ENCODE data around the gene CCDC188.

Gene CCDC188

DNA sequence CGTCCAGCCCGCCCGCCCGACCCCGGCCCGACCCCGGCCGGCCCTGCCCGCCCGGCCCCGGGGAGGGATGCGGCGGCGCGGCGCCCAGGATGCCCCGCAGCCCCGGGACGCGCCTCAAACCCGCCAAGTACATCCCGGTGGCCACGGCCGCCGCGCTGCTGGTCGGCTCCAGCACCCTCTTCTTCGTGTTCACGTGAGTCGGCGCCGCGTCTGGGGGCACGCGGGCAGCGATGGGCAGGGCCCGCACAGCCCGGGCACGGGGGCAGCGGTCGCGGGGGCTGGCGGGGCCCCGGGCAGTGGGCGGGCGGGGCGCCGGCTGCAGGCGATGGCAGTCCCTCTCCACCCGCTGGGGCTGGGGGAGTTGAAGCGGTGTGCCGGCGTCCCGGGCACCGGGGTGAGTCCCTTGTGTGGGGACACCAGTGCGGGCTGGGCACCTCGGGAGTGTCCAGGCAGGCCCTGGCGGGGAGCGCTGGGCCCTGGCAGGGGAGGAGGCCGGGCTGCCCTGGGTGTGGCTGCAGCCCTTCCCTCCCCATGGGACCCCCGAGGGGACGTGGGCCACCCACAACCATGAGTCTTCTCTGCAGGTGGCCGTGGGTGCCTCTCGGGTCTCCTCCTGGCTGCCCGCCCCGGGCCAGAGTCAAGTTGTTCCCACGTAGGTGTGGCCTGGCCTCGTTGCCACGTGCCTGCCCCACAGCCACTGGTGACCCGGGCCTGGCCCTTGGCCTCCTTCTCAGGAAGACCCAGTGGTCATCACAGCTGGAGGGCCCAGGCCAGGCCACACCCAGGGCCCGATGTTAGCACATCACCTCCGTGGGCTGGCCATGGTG, 18.8 kb downstream of the CCDC188 start:
- DNase-seq = no peak

DNA sequence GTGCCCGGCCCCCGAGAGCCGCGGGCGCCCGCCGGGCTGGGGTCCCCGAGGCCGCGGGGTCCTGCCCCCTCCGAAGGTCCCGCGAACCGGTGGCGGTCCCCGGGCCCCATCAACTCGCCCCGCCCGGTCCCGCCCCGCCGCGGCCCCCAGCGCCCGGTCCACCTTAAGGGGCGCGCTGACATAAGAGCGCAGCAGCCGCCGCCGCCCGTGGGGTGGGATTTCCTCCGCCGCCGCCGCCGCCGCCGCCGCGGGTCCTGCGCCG, 19.3 kb downstream of the CCDC188 start, which contains the start of gene ZDHHC8:
Gene ZDHHC8 (plus strand): TSS at position 208 of the 262 bp plus-strand sequence. CDS start 144 bp downstream, outside the sequence.
- peak; percentile 67 for DNase-seq

DNA sequence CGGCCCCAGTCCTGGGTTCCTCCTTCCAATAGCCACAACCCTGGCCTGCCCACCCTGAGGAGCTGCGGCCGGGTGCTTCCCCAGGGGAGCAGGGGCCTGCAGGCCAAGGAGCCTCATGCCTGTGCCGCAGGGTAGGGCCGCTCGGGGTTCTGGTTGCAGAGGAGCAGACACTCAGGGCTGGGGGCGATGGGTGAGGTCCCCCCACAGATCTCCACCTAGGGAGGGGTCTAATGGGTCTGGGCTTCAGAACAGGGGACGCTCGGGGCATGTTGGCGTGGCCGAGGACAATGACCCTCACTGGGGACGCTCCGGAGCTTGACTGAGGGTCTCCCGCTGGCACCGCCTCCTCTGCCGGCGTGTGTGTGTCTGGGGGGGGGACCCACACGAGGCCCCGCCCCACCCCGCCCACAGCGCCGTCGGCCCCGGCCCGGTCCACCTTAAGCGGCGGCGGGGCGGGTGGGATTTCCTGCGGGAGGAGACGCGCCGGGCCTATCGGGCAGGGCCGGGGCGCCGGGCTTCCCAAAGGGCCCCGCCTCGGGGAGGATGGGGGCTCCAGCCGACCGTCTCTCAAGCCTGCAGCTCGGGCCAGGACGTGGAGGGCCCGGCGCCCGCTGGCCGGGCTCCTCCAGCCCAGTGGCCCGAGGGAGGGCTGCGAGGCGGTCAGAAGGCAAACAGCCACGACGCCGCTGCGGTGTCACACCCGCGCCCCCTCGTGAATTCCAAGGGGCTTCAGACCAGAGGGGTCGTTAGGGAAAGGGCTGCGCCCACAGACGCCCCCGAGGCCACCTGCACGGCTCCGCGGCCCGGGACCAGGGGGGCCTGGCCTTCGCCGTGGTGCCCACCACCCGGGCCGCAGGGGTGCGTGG, 19.9 kb downstream of the CCDC188 start:
- DNase-seq = peak; percentile 91

DNA sequence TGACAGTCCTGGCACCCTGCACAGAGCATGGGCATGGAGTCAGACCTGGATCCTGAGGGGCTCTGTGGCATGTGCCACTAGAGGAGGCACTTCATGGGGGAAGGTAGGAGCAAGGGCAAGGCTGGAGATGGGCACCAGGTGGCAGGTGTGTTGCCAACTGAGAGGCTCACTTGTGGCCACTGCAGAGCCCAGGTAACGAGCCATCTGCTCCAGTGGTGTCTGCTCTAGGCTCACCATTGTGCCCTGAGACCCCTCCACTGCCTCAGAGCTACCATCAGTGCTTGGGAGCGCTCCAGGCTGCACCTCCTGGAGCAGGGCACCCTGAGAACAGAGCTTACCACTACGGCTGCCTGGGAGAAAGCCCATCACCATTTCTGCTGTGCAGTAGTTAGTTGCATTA, 20.5 kb downstream of the CCDC188 start:
- DNase-seq = no peak

DNA sequence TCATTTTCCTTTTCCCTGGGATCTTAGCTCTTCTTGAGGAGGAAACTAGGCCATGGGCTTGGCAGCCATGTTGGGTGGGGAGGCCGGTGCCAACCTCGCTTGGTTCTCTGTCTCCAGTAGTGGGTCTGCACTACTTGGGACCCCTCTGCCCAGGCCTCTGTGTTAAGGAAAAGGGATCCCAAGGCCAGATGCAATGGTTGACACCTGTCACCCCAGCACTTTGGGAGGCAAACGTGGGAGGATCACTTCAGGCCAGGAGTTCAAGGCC, 21.2 kb downstream of the CCDC188 start:
- no peak for DNase-seq

DNA sequence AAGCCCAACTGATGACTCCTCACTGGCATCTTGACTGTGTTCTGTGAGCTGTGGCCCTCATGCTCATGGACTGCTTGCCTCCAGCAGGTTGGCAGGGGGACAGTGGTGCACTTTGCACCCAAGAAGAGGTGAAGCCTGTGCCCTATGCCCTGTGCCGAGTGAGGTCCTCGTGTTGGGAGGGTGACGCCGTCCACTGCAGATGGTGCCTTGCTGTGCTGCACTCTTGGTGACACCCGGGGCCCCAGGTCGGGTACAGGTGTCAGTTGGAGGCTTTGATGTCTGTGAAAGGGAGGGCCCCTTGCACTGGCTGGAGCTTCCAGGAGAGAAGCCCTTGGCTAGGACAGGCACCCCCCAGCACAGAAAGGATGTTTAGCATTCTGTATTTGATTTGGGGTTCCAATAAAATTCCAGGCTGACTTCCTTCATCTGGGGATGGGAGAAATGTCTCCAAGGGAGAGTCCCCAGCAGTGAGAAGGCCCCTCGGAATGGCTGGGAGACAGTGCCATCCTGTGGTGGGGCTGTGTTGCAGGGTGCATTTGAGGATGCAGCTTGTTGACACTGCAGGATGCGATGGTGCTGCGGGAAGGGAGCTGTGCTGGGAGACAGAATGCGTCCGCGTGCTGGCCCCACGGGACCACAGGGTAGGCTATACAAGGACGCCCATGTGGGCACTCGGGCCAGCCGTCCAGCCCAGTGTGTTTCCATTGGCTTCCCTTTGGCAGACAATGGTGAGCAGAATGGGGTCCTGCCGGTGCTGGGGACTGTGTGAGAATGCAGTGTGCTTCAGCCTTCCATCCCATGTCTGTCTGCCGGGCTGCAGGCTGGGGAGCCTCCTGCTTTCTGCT, 21.7 kb downstream of the CCDC188 start:
- no peak for DNase-seq

DNA sequence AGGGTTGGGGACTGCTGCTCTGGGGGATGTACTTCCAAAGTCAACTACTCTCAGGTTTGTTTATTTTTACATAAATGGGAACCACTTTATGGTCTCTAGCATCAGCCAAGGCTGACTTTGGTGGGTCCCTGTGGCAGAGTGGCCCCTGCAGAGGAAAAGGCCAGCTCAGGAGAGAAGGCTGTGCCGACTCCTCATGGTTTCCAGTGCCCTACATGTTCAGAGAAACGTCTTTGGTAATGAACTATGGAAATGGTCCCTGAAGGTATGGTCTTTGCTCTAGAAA, 22.3 kb downstream of the CCDC188 start:
- no peak for DNase-seq

DNA sequence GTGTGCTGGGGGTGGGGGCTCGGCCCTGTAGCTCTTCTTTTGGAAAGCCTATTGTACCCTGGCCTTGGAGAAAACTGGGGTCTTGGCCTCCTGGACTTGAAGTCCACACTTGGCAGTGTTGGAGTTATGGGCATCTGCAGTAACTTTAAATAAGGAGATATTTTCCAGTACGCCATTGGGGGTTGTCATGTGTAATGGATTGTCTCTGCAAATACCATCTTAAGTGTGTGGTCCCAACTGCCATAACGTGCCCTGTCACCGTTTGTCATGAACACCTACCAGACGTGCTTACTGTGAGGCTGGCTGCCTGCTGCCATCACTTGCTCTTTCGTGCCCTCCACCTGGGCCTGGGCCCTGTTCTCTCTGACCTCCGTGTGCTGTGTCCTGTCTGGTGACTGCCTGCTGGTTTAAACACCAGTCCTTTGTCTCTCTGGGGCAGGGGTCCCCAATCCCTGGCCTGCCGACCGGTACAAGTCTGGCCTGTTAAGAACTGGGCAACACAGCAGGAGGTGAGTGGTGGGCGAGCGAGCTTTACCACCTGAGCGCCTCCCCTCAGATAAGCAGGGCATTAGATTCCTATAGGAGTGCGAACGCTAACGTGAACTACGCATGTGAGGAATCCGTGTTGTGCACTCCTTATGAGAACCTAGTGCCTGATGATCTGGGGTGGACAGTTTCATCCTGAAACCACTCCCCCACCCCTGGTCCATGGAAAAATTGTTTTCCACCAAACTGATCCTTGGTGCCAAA, 22.8 kb downstream of the CCDC188 start:
- DNase-seq = no peak

DNA sequence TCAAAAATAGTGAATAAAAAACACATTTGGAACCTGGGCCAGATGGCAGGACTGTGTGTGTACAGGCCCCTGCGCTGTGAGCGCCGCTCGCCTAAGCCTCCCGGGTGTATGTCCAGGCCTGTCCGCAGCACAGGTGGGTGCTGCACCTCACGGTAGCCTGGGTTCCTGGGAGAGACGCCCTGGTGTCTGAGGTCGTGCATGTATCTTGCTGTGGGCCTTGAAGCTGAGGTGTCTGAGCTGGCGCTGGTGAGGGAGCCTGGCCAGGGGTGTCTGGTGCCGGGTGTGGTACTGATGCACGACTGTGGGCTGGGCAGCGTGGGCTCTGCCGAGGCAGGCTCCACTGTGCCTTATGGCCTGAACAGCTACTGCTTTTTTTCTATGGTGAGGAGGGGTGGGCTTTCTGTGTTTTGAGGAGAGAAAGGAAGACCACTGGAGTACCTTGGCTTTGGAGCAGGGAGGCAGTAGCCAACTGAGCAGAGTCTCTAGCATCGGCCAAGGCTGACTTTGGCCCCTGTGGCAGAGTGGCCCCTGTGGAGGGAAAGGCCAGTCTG, 23.5 kb downstream of the CCDC188 start:
- no peak for DNase-seq

DNA sequence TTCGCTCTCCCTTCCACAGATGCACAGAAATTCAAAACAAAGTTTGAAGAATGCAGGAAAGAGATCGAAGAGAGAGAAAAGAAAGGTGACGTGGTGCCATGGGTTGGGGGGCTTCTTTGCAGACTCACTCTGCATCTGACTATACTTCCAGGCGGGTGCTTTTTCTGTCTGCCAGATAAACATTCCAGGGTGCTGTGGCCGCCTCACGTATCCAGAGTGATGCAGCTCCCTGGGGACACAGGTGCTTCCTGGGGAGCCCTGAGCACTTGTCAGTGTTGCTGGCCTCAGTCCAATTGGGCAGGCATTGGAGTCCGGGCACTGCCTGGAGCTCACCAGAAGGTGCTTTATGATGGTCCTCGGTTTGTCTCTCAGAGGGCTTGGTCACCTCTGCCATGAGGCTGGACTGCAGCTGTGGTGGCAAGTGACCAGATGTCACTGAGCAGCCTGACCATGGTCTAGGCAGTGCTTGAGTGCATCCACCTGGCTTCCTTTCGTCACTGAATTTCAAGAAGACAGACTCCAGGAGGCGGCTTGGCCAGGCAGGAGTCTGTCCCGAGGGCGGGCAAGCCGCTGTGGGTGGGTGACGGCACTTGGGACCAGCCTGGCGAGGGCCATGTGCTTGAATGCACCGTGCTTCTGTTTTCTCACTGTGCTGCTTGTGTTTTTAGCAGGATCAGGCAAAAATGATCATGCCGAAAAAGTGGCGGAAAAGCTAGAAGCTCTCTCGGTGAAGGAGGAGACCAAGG, 24.4 kb downstream of the CCDC188 start:
- no peak for DNase-seq

DNA sequence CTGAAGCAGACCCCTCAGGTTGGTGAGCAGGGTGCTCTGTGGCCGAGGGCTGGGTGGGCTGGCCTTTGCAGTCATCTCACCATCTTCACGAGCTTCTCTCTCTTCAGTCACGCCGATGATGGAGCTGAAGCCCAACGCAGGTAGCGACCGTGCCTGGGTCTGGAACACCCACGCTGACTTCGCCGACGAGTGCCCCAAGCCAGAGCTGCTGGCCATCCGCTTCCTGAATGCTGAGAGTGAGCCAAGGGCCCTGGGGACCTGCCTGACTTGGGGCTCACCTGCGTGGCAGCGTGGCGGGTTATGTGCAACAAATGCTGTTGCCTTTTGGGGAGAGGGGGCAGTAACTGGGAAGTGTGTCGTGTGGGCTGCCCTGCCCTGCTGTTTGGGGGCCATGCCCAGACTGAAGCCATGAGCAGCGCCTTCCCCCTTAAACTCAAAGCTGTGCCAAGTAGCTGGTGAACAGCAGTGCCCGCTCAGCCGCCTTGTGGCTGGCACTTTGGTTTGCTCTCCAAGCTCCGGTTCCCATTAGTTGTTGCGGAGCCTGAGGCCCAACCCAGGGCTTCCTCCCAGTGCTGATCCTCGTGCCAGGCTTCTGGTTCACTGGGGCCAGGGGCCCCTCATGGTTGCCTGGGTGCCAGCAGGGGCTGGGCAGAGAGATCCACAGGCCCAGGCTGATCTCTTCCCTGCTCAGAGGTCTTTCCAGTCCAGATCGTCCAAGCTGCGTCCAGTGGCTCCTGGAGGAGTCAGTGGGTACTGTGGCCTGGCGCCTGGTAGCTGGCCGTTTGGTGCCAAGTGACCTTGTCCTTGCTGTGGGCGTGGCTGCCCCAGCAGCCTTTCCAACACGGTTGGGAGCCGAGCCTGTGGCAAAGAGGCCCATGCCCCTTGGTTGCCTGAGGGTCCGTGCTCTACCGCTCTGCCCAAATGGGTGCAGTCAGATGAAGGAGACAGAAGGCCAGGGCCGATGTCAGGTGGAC, 25.4 kb downstream of the CCDC188 start:
- no peak for DNase-seq

DNA sequence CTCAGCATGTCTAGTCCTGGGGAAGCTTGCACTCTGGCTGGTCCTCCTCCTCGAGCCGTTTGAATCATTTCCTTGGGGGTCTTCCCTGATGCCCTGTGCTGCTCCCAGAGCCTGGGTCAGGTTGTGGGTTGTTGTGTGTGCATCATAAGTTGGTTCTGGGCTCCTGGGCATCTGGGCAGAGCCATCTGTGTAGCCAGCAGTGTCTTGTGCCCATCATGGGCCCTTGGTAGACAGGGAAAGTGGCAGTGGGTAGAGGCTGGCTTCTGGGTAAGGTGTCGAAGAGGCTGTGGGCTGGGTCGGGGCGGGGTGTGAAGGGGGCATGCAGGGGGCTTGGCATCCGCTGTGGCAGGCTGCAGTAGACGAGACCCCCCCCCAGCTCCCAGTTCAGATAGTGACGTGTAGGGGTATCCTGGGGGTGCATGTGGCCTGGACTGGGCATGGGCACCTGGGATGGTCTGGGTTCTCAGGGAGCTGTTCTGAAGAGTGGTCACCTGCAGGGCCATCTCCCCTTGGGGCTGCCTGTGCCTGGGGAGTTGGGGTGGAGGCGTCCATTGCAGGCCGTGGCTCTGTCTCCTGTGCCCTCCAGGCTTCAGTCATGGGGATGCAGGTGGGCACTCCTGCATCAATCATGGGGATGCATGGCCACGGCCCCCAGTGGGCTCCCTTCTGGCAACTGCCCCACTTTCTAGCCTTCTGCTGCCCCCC, 26.6 kb downstream of the CCDC188 start:
- no peak for DNase-seq

DNA sequence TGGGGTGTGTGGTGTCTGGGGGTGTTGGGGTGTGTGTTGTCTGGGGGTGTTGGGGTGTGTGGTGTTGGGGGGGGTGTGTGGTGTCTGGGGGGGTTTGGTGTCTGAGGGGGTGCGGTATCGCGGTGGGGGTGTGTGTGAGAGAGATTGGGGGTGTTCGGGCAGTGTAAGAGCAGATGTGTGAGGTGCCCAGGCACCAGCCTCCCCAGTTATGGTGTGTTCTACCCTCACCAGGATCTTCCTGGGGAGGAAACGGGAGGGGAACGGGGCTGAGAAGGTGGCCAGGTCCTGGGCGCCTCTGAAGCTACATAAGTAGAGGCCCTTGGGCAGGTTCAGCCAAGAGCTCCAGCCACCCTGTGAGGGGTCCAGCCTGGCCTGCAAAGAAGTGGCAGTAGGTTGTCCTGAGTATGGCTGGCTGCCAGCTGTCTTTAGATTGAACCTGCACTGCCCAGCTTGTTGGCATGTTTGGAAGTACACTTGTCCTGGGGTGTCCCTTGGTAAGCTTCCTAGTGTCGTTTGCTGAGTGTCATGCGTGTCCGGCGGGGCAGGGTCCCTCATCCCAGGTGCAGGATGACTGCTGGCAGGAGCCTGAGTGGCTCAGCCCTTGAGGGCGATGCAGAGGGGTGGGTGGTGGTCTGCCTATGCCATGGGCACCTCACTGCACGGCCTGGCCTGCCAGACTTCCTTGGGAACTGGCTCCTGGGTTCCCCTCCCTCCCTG, 27.3 kb downstream of the CCDC188 start:
- no peak for DNase-seq

DNA sequence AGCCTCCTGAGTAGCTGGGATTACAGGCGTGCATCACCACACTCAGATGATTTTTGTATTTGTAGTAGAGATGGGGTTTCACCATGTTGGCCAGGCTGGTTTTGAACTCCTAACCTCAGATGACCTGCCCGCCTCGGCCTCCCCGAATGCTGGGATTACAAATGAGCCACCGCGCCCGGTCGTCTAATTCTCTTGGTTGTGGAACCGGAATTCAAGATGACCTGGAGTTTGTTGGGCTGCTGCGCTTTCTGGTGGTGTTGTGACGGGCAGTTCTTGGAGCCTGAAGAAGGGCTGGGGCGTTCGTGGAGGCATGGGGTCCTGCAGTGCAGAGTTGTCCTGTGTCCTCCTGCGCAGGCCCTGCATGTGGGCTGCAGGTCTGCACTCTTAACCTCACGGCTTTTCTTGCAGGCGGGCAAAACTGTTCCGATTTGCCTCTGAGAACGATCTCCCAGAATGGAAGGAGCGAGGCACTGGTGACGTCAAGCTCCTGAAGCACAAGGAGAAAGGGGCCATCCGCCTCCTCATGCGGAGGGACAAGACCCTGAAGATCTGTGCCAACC, 28.9 kb downstream of the CCDC188 start:
- DNase-seq = no peak

DNA sequence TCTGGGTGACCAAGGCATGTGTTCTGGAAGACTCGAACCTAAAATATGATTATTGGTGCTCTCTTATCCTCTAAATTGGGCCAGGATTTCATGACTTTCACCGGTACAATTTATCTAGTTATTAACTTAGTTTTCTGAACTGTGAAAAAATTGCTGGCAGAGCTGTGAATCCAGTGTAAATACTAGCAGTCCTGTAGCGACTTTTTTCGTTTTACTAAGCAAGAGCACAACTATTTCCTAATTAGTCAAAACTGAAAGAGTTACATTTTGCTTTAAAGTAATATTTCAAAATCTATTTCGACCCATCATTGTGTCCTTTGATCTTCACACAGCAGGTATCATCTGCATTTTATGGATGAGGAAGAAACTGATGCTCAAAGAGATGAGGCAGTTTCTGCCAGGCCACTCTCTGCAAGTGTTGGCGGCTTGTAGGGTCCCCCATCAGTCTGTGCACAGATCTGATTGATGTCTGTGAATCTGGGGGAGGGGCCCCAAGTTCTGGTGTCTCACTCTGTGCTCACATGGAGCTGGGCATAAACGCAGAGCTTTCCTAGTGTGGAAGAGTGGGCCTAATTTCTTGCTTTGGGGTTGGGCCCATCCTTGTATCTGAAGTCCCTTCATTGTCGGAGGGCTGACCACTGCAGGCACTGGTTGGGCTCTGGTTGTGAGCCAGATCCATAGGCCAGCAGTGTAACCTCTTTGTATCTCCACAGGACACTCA, 32.4 kb downstream of the CCDC188 start:
- DNase-seq = no peak

DNA sequence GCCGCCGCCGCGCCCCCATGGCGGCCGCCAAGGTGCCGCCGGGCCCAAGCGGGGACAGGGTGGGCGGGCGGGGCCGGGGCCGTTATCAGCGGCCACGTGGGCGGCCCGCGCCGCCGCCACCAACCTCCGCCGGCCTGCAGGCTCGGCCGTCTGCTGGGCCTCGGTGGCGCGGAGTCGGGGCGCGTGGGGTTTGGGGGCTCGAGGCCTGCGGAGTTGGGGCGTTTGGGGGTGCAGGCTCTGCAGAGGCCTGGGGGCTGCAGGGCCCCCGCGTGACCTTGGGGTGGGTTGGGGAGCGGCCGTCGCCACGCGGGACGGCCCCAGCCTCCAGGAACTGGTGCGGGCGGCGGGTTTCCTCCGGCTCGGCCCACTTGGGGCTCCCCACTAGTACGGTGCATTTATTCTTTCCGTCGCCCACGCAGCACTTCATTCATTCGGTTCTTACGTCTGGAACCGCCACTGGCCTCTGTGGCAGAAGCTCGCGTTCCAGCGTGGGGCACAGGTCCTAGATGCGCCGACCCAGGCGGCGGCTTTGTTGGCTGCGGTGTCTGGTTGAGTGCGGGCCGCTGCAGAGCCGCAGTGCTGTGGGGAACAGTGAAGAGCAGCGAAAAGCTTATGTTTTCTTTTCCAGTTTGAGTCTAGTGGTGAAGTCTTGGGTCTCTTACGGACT, 33.1 kb downstream of the CCDC188 start:
- DNase-seq = no peak

DNA sequence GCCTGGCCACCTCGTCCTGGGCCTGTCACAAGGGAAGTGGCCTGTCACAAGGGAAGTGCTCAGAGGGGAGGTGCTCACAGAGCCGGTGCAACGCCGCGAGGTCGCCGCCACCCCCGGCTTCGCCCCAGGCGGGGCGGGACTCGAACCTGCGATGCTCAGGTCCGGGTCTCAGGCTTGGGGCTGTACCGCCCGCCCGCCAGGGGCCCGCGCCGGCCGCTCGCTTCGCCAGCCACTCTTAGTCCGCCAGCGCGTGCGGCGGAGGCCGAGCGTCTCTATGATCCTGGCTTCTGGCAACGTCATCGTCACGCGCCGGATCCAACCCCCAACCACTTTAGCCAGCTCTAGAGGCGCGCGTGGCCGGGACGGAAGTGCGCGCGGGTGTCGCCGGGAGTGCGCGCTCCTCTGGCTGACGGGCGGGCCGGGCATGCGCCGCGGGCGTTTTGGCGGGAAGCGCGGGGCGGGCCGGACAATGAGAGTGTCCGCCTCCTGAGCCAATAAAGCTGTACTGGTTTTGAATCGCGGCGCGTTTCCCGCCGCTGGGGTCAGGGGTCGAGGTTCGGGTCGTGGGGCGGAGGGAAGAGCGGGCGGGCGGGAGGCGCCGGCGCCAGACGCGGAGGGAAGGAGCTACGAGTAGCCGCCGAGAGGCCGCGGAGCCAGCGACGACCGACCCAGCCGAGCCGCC, 33.8 kb downstream of the CCDC188 start, which contains the start of gene TRMT2A:
Gene TRMT2A (minus strand): TSS at position 276 of the 682 bp plus-strand sequence. CDS start 320 bp downstream, outside the sequence.
- peak; percentile 99 for DNase-seq
